SK-N-SH treated with all-trans-retinoic acid at 6 μM for 48 hours (cell line): Measurements from ENCODE around the gene COX4I1.

Source experiments
- ATAC-seq: fragments of 200-7000 bp; cut with Tn5 transposase; 3 replicates; pipeline ENCODE4 v1.9.1; 2020; ENCODE audit warnings: mild to moderate bottlenecking, moderate library complexity
- ARNTL ChIP-seq: fragments of 450-650 bp; formaldehyde crosslinking; IDR thresholded peaks from 2 replicates; pipeline ENCODE4 v1.5.0; 2020; ENCODE audit warnings: low read depth, mild to moderate bottlenecking, moderate library complexity, borderline replicate concordance
- BACH2 ChIP-seq: fragments of 250-450 bp; sonication (Bioruptor Pico); IDR thresholded peaks from 2 replicates; pipeline ENCODE4 v1.9.0; 2021; ENCODE audit warnings: mild to moderate bottlenecking, borderline replicate concordance
- CSDC2 ChIP-seq: fragments of 250-450 bp; sonication (Bioruptor Pico); IDR thresholded peaks from 2 replicates; pipeline ENCODE4 v1.5.0; 2020; ENCODE audit warnings: mild to moderate bottlenecking, moderate library complexity
- CSRNP3 ChIP-seq: fragments of 250-450 bp; sonication (Bioruptor Pico); IDR thresholded peaks from 2 replicates; pipeline ENCODE4 v1.5.1; 2021; ENCODE audit warnings: mild to moderate bottlenecking, moderate library complexity
- ESRRG ChIP-seq: fragments of 250-450 bp; sonication (Bioruptor Pico); IDR thresholded peaks from 2 replicates; pipeline ENCODE4 v1.6.1; 2021; ENCODE audit warnings: mild to moderate bottlenecking
- GLIS3 ChIP-seq: fragments of 250-450 bp; sonication (Bioruptor Pico); IDR thresholded peaks from 2 replicates; pipeline ENCODE4 v1.5.0; 2020; ENCODE audit warnings: mild to moderate bottlenecking, moderate library complexity
- ISL1 ChIP-seq: fragments of 250-450 bp; sonication (Bioruptor Pico); IDR thresholded peaks from 2 replicates; pipeline ENCODE4 v2.1.2; 2022; ENCODE audit warnings: mild to moderate bottlenecking, moderate library complexity
- OSR1 ChIP-seq: fragments of 250-450 bp; sonication (Bioruptor Pico); IDR thresholded peaks from 2 replicates; pipeline ENCODE4 v1.8.0; 2022; ENCODE audit warnings: moderate library complexity, mild to moderate bottlenecking, inconsistent platforms
- PPARA ChIP-seq: fragments of 250-450 bp; sonication (Bioruptor Pico); IDR thresholded peaks from 2 replicates; pipeline ENCODE4 v1.5.0; 2020; ENCODE audit warnings: mild to moderate bottlenecking, borderline replicate concordance
- RARB ChIP-seq: fragments of 250-450 bp; sonication (Bioruptor Pico); IDR thresholded peaks from 2 replicates; pipeline ENCODE4 v1.8.0; 2021; ENCODE audit warnings: mild to moderate bottlenecking, moderate library complexity
- SNAI2 ChIP-seq: fragments of 250-450 bp; sonication (Bioruptor Pico); IDR thresholded peaks from 2 replicates; pipeline ENCODE4 v1.5.0; 2020; ENCODE audit warnings: mild to moderate bottlenecking, moderate library complexity
- TCF4 ChIP-seq: fragments of 250-450 bp; sonication (Bioruptor Pico); IDR thresholded peaks from 2 replicates; pipeline ENCODE4 v1.8.0; 2021; ENCODE audit warnings: mild to moderate bottlenecking, moderate library complexity, borderline replicate concordance
- ZC3H10 ChIP-seq: fragments of 250-450 bp; sonication (Bioruptor Pico); IDR thresholded peaks from 2 replicates; pipeline ENCODE4 v1.5.1; 2021; ENCODE audit warnings: mild to moderate bottlenecking, moderate library complexity
- ZFP3 ChIP-seq: fragments of 250-450 bp; sonication (Bioruptor Pico); IDR thresholded peaks from 2 replicates; pipeline ENCODE4 v1.5.0; 2020; ENCODE audit warnings: mild to moderate bottlenecking, moderate library complexity
- ZFP30 ChIP-seq: fragments of 450-650 bp; formaldehyde crosslinking; IDR thresholded peaks from 2 replicates; pipeline ENCODE4 v1.5.0; 2022; ENCODE audit warnings: mild to moderate bottlenecking, moderate library complexity
- ZNF565 ChIP-seq: fragments of 450-650 bp; formaldehyde crosslinking; conservative IDR thresholded peaks from 2 replicates; pipeline ENCODE4 v1.5.0; 2020; ENCODE audit warnings: low read depth, mild to moderate bottlenecking, moderate library complexity
- ZNF70 ChIP-seq: fragments of 450-650 bp; formaldehyde crosslinking; IDR thresholded peaks from 2 replicates; pipeline ENCODE4 v1.5.0; 2020; ENCODE audit warnings: mild to moderate bottlenecking, moderate library complexity
- ZNF8 ChIP-seq: fragments of 450-650 bp; formaldehyde crosslinking; IDR thresholded peaks from 2 replicates; pipeline ENCODE4 v1.5.0; 2020; ENCODE audit warnings: mild to moderate bottlenecking, moderate library complexity
- TF ChIP-seq, protein P1 (sequence below): fragments of 250-450 bp; sonication (Bioruptor Pico); IDR thresholded peaks from 2 replicates; pipeline ENCODE4 v1.5.0; 2020; ENCODE audit warnings: mild to moderate bottlenecking, moderate library complexity
- TF ChIP-seq, protein P2 (sequence below): fragments of 250-450 bp; sonication (Bioruptor Pico); IDR thresholded peaks from 2 replicates; pipeline ENCODE4 v1.8.0; 2020; ENCODE audit warnings: mild to moderate bottlenecking, moderate library complexity, borderline replicate concordance

COX4I1 gene

GRCh38 chr16:85799497-85800320, at the start of gene COX4I1, which contains the start of gene EMC8:
Gene COX4I1 (plus strand): TSS chr16:85799695. CDS start chr16:85801206, 1,511 bp downstream.
Gene EMC8 (minus strand): TSS chr16:85799544. CDS start chr16:85799295, 249 bp downstream.
- TF ChIP-seq ESRRG (CRISPR knock-in tag) (no peak), TCF4 (CRISPR knock-in tag) (no peak), RARB (CRISPR knock-in tag) (no peak), ZC3H10 (no peak), CSDC2 (CRISPR knock-in tag) (no peak), PPARA (CRISPR knock-in tag) (no peak), ZFP30 (CRISPR knock-in tag) (no peak), OSR1 (CRISPR knock-in tag) (no peak), GLIS3 (CRISPR knock-in tag) (no peak), BACH2 (CRISPR knock-in tag) (no peak), CSRNP3 (CRISPR knock-in tag) (no peak), ISL1 (CRISPR knock-in tag) (no peak)
- peak; percentile 94 for ATAC-seq

DNA sequence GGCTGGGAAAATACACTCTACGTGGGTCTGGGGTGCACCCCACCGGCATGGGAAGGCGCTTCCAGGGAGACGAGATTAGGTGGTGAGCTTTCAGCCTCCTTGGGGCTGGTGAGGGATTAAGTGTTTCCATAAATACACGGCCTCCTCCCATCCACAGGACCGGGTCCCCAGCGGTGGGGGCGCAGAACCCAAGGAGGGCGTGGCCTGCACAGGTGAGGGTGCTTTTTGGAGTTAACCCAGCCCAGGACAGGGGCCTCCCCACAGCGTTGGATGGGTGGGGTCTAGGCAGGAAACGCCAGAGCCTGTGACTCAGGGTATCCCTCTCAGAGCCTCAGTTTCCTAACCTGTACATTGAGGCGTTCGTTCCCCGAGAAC, 49.7 kb upstream of the COX4I1 start:
- TF ChIP-seq ESRRG (CRISPR knock-in tag) (no peak), PPARA (CRISPR knock-in tag) (no peak), RARB (CRISPR knock-in tag) (no peak), ZFP3 (CRISPR knock-in tag) (no peak), ZNF8 (no peak), ZC3H10 (no peak), SNAI2 (no peak), ZNF565 (CRISPR knock-in tag) (no peak), ZFP30 (CRISPR knock-in tag) (no peak), GLIS3 (CRISPR knock-in tag) (no peak), ARNTL (CRISPR knock-in tag) (no peak), ZNF70 (CRISPR knock-in tag) (no peak)
- TF ChIP-seq, protein P1, sequence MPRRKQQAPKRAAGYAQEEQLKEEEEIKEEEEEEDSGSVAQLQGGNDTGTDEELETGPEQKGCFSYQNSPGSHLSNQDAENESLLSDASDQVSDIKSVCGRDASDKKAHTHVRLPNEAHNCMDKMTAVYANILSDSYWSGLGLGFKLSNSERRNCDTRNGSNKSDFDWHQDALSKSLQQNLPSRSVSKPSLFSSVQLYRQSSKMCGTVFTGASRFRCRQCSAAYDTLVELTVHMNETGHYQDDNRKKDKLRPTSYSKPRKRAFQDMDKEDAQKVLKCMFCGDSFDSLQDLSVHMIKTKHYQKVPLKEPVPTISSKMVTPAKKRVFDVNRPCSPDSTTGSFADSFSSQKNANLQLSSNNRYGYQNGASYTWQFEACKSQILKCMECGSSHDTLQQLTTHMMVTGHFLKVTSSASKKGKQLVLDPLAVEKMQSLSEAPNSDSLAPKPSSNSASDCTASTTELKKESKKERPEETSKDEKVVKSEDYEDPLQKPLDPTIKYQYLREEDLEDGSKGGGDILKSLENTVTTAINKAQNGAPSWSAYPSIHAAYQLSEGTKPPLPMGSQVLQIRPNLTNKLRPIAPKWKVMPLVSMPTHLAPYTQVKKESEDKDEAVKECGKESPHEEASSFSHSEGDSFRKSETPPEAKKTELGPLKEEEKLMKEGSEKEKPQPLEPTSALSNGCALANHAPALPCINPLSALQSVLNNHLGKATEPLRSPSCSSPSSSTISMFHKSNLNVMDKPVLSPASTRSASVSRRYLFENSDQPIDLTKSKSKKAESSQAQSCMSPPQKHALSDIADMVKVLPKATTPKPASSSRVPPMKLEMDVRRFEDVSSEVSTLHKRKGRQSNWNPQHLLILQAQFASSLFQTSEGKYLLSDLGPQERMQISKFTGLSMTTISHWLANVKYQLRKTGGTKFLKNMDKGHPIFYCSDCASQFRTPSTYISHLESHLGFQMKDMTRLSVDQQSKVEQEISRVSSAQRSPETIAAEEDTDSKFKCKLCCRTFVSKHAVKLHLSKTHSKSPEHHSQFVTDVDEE = no peak
- TF ChIP-seq, protein P2, sequence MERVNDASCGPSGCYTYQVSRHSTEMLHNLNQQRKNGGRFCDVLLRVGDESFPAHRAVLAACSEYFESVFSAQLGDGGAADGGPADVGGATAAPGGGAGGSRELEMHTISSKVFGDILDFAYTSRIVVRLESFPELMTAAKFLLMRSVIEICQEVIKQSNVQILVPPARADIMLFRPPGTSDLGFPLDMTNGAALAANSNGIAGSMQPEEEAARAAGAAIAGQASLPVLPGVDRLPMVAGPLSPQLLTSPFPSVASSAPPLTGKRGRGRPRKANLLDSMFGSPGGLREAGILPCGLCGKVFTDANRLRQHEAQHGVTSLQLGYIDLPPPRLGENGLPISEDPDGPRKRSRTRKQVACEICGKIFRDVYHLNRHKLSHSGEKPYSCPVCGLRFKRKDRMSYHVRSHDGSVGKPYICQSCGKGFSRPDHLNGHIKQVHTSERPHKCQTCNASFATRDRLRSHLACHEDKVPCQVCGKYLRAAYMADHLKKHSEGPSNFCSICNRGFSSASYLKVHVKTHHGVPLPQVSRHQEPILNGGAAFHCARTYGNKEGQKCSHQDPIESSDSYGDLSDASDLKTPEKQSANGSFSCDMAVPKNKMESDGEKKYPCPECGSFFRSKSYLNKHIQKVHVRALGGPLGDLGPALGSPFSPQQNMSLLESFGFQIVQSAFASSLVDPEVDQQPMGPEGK (CRISPR knock-in tag) = no peak
- ATAC-seq = no peak

DNA sequence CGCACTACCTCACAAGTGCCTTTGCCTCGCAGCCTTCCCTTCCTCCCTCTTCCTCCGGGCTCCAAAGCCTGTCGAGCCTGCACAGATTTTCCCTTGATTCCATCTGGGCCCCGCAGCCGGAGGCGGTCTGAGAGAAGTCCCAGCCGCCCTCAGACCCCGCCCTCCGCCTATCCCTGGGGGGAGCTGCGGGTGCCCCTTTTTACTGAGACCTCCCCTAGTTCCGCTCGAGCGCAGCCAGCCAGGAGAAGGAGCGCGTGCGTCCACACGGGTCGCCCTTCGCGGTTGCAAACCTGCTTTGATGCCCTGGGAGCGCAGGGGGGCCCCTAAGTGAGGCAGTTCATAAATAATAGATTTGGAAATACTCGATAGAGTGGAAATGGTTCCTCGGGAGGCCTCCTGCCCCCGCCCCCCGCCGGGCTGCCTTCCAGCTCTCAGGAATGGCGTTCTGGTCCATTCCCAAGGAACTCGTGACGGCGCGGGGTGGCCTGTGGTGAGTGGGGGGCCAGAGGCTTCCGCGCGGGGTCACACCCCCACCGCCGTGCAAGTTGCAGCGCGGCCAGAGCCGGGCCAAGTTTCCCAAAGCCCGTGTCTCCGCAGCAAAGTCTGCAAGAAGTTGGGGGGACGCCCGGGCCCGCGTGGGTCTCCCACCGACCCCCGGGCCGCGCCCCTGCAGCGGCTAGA, 49.2 kb upstream of the COX4I1 start:
- ATAC-seq = peak; percentile 64

More for the DNA sequence above, 49.2 kb upstream of the COX4I1 start:
- no peak for TF ChIP-seq ZNF565 (CRISPR knock-in tag)
- TF ChIP-seq, protein P2 (CRISPR knock-in tag) = peak; percentile 78; the same call in 1 of the 2 replicates
- TF ChIP-seq ZFP3 (CRISPR knock-in tag) = no peak
